ENCODE results near the gene NMU.
"Not testable (repeated sequence)": the region's sequence is repeated elsewhere in the genome, so short reads cannot be mapped to it uniquely, and the experiment has no call there.

Gene NMU

GRCh38 chr4:55624063-55624462 is 12.0 kb downstream of the NMU start:
- not testable (repeated sequence) for DNase-seq (ENCODE audit: low read depth, low spot score)

- no peak for DNase-seq (ENCODE audit: low read depth, low spot score)
These were observed 17.5 kb downstream of the NMU start for GRCh38 chr4:55618546-55619143.

DNA sequence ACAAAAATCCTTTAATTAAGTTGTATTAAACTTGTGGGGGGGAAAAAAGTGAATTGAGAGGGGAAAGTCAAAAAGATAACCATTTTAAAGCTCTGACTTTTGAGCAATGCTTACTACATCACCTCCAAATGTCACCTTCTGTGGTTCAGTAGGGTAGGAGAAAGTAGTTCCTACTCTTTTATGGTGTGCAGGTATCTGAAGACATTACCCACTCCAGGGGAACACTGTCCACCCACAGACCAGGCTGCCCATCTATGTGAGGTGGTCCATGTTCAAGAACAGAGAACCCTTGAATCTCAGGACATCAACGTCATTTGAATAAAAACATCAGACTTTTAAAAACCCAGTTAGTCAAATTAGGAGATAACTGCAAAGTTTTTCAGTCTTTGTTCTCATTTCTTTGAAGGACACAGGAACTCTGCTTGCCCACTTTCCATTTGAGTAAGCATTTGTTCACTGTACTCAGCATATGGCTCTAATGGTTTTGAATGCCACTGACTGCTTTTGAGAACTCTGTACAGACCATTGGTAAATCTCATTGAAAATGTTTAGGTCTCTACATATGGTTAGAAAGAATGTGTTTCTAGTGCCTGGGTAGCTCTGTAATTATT is 18.4 kb downstream of the NMU start:
- DNase-seq (ENCODE audit: low read depth, low spot score): no peak

DNA sequence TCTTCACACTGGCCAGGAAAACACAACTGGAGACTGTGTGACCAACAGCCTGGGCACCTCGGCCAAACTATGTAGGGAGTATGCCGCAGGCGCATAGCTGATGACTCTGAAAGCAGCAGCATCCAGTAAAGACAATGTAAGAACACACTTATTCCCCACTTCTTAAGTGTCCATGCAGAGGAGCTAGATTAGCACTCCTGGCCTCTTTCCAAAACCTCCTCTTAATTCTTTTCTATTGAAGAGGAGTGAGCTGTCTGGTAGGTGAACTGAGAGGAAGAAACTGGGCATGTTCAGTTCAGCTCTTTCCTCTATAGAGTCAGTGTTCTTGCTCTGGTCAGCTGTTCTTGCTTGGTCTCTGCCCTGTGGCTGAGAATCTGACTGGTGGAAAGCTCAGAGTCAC is 21.1 kb downstream of the NMU start:
- DNase-seq (ENCODE audit: low read depth, low spot score): no peak

GRCh38 chr4:55613621-55614020 is 22.5 kb downstream of the NMU start:
- DNase-seq (ENCODE audit: low read depth, low spot score): no peak

GRCh38 chr4:55612341-55612740 is 23.8 kb downstream of the NMU start:
- DNase-seq (ENCODE audit: low read depth, low spot score): peak; percentile 36

- DNase-seq (ENCODE audit: low read depth, low spot score): no peak
These were observed 24.6 kb downstream of the NMU start for GRCh38 chr4:55611358-55612059.

GRCh38 chr4:55610381-55610780 is 25.7 kb downstream of the NMU start:
- no peak for DNase-seq (ENCODE audit: low read depth, low spot score)

DNA sequence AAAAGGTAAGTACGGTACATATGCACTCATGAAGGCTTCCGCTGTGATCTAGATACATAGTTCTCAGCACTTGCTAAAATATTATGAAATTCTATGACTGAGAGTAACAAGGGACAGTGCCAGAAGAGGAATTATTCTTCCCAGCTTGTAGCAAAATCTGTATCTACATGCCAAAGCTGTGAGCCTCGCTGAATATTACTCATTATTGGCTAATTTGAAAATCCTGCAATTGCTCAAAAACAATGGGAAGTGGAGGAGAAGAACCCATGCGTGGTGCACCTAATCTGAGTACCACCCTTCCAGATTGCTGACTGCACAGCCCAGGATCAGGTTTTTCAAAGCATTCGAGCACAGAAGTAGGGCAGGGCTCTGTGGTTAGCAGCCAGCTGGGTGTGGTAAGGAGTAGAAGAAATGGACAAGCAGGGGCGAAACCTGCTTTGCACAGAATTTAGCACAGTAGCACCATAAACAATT is 26.7 kb downstream of the NMU start:
- peak; percentile 27 for DNase-seq (ENCODE audit: low read depth, low spot score)

GRCh38 chr4:55608591-55608990 is 27.5 kb downstream of the NMU start:
- no peak for DNase-seq (ENCODE audit: low read depth, low spot score)

DNA sequence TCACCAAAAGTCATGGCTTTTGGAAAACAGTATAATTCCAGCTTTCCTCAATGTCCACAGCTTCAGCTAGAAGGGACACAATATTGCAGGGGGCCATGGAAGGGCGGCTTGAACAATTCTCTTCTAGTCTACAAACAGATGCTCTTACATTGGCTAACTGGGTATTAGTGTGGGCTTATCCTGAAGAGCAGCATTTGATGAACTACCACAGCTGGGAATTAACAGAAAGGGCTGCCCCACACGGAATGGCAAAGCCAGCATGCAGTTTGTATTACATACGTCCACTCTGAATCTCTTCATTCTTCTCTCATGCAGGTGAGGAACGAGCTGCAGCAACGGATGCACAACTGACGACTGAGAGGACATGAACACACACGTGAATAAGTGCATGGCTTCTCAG is 31.1 kb downstream of the NMU start:
- no peak for DNase-seq (ENCODE audit: low read depth, low spot score)

GRCh38 chr4:55600640-55601039 is 35.5 kb downstream of the NMU start:
- no peak for DNase-seq (ENCODE audit: low read depth, low spot score)

DNA sequence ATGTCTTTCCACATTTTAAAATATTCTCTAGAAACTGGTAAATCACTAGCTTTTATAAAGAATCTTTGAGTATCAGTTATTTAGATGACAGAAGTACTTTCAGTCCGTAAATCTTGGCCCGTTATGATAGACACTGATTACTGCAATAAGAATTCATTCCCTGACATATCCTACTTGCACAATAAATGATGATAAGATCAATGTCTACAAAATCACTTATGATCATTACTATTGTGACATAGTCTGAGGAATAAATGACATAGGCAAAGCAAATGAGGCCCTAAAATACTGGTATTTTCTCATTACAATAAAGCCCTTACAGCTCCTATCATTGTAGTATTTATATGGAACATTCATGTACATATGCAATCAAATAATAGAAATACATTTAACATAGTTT is 37.5 kb downstream of the NMU start:
- no peak for DNase-seq (ENCODE audit: low read depth, low spot score)

DNA sequence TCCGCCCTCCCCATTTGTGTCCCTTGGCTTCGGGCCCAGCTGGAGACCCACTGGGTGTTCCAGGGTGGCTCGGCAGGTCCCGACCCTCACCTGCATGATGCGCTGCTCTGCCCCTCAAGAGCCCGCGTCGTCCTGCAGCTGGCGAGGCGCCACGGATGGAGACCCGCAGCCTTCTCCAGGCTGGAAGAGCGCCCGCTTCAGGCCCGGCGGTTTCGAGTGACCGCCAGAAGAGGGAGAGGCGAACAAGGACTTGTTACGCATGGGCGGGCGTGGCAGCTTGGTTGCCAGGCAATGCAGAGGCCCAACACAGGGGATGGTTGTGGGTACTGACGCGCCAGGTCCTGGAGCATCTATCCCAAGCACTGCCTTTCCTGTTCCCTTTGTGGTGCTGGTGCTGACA is 44.1 kb downstream of the NMU start, which contains the start of gene PDCL2:
Gene PDCL2 (minus strand): TSS at position 232 of the 400 bp plus-strand sequence. CDS start 136 bp downstream, at position 96.
- DNase-seq (ENCODE audit: low read depth, low spot score): no peak

GRCh38 chr4:55588160-55588559 is 47.9 kb downstream of the NMU start:
- no peak for DNase-seq (ENCODE audit: low read depth, low spot score)

DNA sequence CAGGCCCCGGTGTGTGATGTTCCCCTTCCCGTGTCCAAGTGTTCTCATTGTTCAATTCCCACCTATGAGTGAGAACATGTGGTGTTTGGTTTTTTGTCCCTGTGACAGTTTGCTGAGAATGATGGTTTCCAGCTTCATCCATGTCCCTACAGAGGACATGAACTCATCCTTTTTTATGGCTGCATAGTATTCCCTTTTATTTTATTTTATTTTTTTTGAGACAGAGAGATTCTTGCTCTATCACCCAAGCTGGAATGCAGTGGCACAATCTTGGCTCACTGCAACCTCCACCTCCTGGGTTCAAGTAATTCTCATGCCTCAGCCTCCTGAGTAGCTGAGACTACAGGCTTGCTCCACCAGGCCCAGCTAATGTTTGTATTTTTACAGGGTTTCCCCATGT is 53.3 kb downstream of the NMU start:
- not testable (repeated sequence) for DNase-seq (ENCODE audit: low read depth, low spot score)

DNA sequence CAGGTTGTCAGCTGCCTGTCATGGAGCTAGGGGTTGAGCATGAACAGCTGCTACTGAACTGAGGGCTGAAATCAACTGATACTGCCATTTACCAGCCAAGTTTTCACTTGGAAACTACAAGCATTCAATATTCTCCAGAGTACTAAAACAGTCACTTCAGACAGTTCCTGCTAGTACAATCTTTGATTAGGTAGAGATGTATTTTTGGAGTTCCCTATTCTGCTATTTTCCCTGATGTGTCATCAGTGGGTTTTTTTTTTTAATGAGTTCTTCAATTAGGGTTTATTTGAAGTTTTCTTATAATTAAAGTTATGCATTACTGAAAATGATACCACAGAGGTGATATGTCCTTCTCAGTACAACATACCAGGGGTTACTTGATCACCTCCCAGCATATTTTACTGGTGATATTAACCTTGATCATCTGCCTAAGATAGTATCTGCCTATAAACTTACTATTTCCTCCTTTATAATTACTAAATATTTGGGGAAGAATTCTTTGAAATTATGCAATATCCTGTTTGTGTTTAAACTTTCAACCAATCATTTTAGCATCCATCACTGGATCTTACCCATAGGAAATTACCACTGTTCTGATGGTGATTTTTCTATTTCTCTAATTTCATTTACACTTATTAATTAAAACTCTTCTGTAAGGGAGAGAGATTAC is 57.6 kb downstream of the NMU start:
- DNase-seq (ENCODE audit: low read depth, low spot score): no peak

DNA sequence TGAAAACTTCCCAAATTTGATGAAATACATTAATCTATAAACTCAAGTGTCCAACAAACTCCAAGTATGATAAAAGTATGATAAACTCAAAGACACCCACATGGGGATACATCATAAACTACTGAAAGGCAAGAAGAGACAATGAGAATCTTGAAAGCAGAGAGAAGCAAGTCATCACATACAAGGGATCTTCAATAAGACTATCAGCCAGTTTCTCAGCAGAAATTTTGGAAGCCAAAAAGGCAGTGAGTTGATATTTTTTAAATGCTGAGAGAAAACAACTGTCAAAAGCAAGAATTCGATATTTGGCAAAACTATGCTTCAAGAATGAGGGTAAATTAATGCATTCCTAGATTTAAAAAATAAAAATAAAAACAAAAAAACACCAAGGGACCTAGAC is 60.6 kb downstream of the NMU start:
- DNase-seq (ENCODE audit: low read depth, low spot score): no peak

DNA sequence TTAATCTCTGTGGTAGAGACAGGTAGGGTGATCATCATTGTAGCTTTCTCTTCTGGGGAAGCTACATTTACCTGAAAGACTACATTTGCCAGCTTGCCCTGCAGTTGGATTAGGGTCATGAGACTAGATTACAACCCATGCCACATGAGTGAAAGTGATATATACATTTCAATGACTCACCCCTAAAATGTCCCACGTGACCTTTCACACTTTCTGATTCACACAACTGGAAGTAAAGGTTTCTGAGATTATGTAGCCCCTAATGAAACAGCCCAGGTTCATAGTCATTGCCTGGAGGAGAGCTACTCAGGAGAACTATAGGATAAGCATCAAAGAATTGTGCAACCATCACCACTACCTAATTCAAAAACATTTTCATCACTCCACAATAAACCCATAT is 61.8 kb downstream of the NMU start:
- DNase-seq (ENCODE audit: low read depth, low spot score): no peak

DNA sequence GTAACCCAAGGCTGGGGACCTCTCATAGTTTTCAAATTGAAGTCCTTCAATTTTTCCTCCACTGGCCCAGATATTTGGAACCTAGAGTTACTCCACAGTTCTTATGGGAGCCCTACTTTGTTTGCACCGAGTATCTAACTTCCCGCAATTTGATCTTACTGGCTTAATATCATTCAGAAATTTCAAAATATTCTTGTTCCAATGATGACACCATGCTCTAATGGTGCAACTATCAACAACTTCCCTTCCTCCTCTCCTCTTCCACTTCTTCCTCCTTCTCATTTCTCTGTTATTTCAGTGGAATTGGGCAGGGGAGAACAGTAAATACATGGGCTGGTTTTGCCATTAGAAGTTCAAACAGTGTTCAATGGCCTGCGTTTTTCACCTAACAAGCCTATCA is 64.3 kb downstream of the NMU start:
- DNase-seq (ENCODE audit: low read depth, low spot score): no peak

DNA sequence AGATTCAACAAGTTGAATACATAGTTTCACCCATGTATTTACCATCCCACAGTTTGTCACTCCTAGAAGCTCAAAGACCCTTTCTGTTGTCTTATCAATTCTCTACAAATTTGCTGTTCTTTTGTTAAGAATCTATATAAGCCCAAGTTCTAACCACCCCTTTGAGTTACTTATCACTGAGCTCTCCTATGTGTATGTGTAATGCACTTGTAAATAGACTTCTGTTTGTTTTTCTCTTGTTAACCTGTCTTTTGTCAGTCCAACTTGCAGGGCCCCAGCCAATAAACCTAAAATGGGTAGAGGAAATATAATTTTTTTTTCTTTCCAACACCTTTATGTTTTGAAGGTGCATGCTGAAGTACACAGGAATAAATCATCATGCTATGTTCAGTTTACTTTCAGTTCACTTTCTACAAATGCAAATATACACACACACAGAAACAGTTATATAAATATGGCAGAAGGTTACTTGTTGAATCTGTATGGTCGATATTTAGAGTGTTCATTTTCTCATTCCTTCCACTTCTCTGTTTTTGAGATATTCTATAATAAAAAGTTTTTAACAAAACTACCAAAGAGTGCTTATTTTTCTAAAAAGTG is 67.1 kb downstream of the NMU start:
- no peak for DNase-seq (ENCODE audit: low read depth, low spot score)

- DNase-seq (ENCODE audit: low read depth, low spot score): no peak
These were observed 74.2 kb downstream of the NMU start for GRCh38 chr4:55561889-55562288.

Data from astrocyte of the hippocampus (primary cell).